NCI-H2107 treated with DMSO at 0.1 percent for 48 hours (cell line): Measurements from ENCODE around the gene HDAC5.
"Not testable (repeated sequence)": the region's sequence is repeated elsewhere in the genome, so short reads cannot be mapped to it uniquely, and the experiment has no call there.

Experiments used
- DNase-seq: peaks from one replicate; lab custom pipeline; 2025; ENCODE audit not compliant: unreplicated experiment; lab: John Stamatoyannopoulos, UW

Gene HDAC5

GRCh38 chr17:44112284-44113280 is 10.9 kb downstream of the HDAC5 start:
- no peak for DNase-seq

GRCh38 chr17:44111777-44112176 is 11.7 kb downstream of the HDAC5 start:
- no peak for DNase-seq

GRCh38 chr17:44110823-44111633 is 12.4 kb downstream of the HDAC5 start:
- DNase-seq = peak; percentile 88

GRCh38 chr17:44110011-44110686 is 13.3 kb downstream of the HDAC5 start:
- DNase-seq = no peak

- no peak for DNase-seq
Measured at GRCh38 chr17:44109312-44109630, 14.2 kb downstream of the HDAC5 start.

- DNase-seq = no peak
Measured at GRCh38 chr17:44108440-44109311, 14.8 kb downstream of the HDAC5 start.

GRCh38 chr17:44106801-44107200 is 16.6 kb downstream of the HDAC5 start:
- no peak for DNase-seq

GRCh38 chr17:44105941-44106340 is 17.5 kb downstream of the HDAC5 start:
- DNase-seq = no peak

- no peak for DNase-seq
Measured at GRCh38 chr17:44105483-44105882, 18.0 kb downstream of the HDAC5 start.

- DNase-seq = no peak
Measured at GRCh38 chr17:44102849-44103622, 20.4 kb downstream of the HDAC5 start.

- DNase-seq = not testable (repeated sequence)
Measured at GRCh38 chr17:44101858-44102257, 21.6 kb downstream of the HDAC5 start.

GRCh38 chr17:44097110-44097958 is 26.1 kb downstream of the HDAC5 start:
- no peak for DNase-seq

- peak; percentile 63 for DNase-seq
Measured at GRCh38 chr17:44095647-44096496, 27.6 kb downstream of the HDAC5 start.

- no peak for DNase-seq
Measured at GRCh38 chr17:44095388-44095646, 28.1 kb downstream of the HDAC5 start.

GRCh38 chr17:44094701-44095387 is 28.6 kb downstream of the HDAC5 start:
- DNase-seq = no peak

- DNase-seq = no peak
Measured at GRCh38 chr17:44093231-44093900, 30.1 kb downstream of the HDAC5 start.

- no peak for DNase-seq
Measured at GRCh38 chr17:44092051-44092450, 31.4 kb downstream of the HDAC5 start.
